Effector memory CD4-positive, alpha-beta T cell (primary cell): ENCODE results near the gene PLD4.

Source experiments
- DNase-seq, 3 donors: peaks; one replicate each; pipeline ENCODE4 v3.0.0-alpha.2; 2020
- H3K27ac ChIP-seq: 2 replicates; pipeline ENCODE4 v1.7.0; 2013; ENCODE audit warnings: mild to moderate bottlenecking, low read length, moderate library complexity; ENCODE audit not compliant: insufficient read depth, poor library complexity, severe bottlenecking
- H3K27me3 ChIP-seq: replicated peaks from 2 replicates; pipeline ENCODE4 v1.7.0; 2013; ENCODE audit warnings: mild to moderate bottlenecking, low read length; ENCODE audit not compliant: insufficient read depth, control insufficient read depth, poor library complexity, severe bottlenecking
- H3K36me3 ChIP-seq: 2 replicates; pipeline ENCODE4 v1.7.0; 2013; ENCODE audit warnings: mild to moderate bottlenecking, low read length, moderate library complexity; ENCODE audit not compliant: control insufficient read depth, insufficient read depth
- H3K4me1 ChIP-seq: 2 replicates; pipeline ENCODE4 v1.7.0; 2013; ENCODE audit warnings: low read length, mild to moderate bottlenecking; ENCODE audit not compliant: control insufficient read depth, insufficient read depth, poor library complexity, severe bottlenecking
- H3K4me3 ChIP-seq: 2 replicates; pipeline ENCODE4 v1.7.0; 2013; ENCODE audit warnings: low read length, low read depth, mild to moderate bottlenecking; ENCODE audit not compliant: insufficient read depth, poor library complexity, severe bottlenecking
- H3K9me3 ChIP-seq: 2 replicates; pipeline ENCODE4 v1.7.0; 2013; ENCODE audit warnings: mild to moderate bottlenecking, low read length, moderate library complexity; ENCODE audit not compliant: control insufficient read depth
- total RNA-seq, 3 donors: gene quantifications; one replicate each; lab custom pipeline; 2026; lab: John Stamatoyannopoulos, UW

Gene PLD4
- total RNA-seq: 0 to 2.3 (median 0) reads per million in 3 donors

DNA sequence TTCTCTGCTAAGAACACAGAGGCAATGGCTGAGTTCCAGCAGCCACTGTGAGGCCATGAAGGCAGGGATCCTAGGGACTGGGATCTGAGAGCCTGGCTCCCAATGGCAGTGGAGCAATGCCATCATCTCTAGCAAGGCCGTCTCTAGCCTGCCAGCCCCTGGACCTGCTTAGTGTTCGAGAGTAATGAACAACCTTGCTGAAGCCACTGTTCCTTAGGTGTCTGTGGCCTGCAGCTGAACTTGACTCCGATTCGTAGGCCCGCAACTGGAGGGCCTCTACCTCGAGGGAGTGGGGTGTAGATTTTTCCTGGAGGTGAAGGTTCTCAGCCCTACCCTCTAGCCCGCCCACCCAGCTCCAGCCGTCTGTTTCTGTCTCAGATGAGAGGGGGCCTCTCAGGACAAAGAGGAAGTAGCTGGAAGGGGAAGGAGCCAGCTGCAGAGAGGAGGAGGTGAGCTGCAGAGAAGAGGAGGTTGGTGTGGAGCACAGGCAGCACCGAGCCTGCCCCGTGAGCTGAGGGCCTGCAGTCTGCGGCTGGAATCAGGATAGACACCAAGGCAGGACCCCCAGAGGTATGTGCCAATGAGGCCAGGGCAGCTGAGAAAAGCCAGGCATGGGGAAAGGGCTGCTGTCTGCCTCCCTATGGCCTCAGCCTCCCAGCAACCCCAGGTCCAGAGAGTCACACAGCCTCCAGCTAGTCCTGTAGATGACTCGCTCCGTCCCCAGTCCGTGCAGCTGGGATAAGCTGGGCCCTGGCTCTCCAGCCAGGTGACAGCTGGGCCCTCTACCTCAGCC, at the start of gene PLD4:
Gene PLD4 (plus strand): TSS at position 459 of the 793 bp plus-strand sequence. CDS start 2,262 bp downstream, outside the sequence.
- peaks cover 8% of the 10 kb centered on the region for H3K27me3 ChIP-seq
- H3K9me3 ChIP-seq: no peaks in the 10 kb centered on the region
- H3K4me3 ChIP-seq: no peak within 1 kb of the TSS
- no peaks in the 10 kb centered on the region for H3K36me3 ChIP-seq
- no peaks in the 10 kb centered on the region for H3K4me1 ChIP-seq
- H3K27ac ChIP-seq: no peak within 1 kb of the TSS
- no peak for DNase-seq

- Histone ChIP-seq H3K4me1 (no peaks in the 10 kb centered on the region), H3K36me3 (no peaks in the 10 kb centered on the region), H3K9me3 (no peaks in the 10 kb centered on the region), H3K4me3 (no peak overlapping the region), H3K27ac (no peak overlapping the region), H3K27me3 (no peaks in the 10 kb centered on the region)
- no peak for DNase-seq
Observed at GRCh38 chr14:104875412-104875751, 49.3 kb upstream of the PLD4 start.

- no peak overlapping the region for H3K4me3 ChIP-seq
- H3K9me3 ChIP-seq: no peaks in the 10 kb centered on the region
- no peak for DNase-seq
- H3K27me3 ChIP-seq: no peaks in the 10 kb centered on the region
- H3K27ac ChIP-seq: no peak overlapping the region
- H3K36me3 ChIP-seq: no peaks in the 10 kb centered on the region
- H3K4me1 ChIP-seq: no peaks in the 10 kb centered on the region
Observed at GRCh38 chr14:104875811-104876210, 48.9 kb upstream of the PLD4 start.

- Histone ChIP-seq H3K27me3 (no peaks in the 10 kb centered on the region), H3K4me1 (no peaks in the 10 kb centered on the region), H3K9me3 (no peaks in the 10 kb centered on the region), H3K4me3 (no peak overlapping the region), H3K27ac (no peak overlapping the region), H3K36me3 (no peaks in the 10 kb centered on the region)
- peak; percentile 9 to 23 (median 22) for DNase-seq
Observed at GRCh38 chr14:104876251-104876699, 48.4 kb upstream of the PLD4 start.

- Histone ChIP-seq H3K4me3 (no peak overlapping the region), H3K9me3 (no peaks in the 10 kb centered on the region), H3K36me3 (no peaks in the 10 kb centered on the region)
Observed at GRCh38 chr14:104877066-104877805, 47.4 kb upstream of the PLD4 start.

DNA sequence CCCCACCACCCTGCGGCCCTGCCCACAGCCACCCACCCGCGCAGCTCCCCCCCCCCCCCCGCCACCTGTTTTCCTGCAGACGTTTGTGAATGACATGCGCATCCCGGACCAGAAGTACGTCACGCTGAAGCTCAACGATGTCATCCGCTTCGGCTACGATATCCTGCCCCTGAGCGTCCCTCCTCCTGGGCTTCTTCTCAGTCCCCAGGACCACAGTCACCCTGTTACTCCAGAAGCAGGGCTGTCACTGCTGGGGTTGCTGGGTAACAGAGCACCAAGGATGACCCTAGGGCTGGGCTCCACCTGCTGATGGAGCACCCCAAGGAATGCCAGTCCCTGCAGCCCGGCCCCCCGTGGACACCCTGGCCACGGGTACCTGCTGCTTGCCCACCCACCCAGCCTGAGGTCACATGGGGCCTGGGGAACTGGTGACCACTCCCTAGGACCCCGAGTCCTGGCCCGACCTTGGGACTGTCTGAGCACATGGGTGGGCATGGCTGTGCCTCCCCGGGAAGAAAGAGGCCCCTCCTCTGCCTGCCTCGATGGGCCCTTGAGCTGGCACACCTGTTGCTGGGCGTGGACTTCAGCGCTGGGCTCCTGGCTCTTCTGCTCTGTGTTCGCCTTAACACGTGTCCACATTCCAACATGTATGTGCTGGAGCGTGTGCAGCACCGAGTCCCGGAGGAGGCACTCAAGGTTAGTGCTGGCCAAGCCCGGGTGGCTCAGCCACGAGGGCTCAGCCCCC, 46.7 kb upstream of the PLD4 start:
- H3K27me3 ChIP-seq: no peaks in the 10 kb centered on the region
- H3K36me3 ChIP-seq: no peaks in the 10 kb centered on the region
- DNase-seq: no peak
- no peaks in the 10 kb centered on the region for H3K4me1 ChIP-seq
- H3K27ac ChIP-seq: no peak overlapping the region
- H3K9me3 ChIP-seq: no peaks in the 10 kb centered on the region
- H3K4me3 ChIP-seq: no peak overlapping the region

More at GRCh38 chr14:104877066-104877805, 47.4 kb upstream of the PLD4 start:
- no peak for DNase-seq
- H3K27me3 ChIP-seq: no peaks in the 10 kb centered on the region
- H3K27ac ChIP-seq: no peak overlapping the region
- no peaks in the 10 kb centered on the region for H3K4me1 ChIP-seq

DNA sequence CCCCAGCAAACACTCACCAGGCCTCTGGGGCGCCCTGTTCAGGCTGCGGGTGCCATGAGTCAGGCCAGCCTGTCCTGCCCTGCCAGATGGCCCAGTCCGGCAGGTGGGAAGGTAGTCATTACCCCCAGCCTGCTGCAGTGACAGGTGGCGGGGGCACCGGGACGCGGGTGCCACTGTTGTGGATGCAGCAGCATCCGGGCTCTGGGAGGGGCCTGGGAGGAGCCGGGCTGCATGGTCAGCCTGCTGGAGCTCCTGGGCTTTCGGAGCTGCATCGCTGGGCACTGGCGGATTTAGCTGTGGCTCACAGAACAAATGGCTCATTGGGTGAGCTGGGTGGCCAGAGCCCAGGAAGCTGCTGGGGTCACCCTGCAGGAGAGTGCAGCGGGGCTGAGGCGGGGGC, 46.1 kb upstream of the PLD4 start:
- Histone ChIP-seq H3K9me3 (no peaks in the 10 kb centered on the region), H3K36me3 (no peaks in the 10 kb centered on the region)

GRCh38 chr14:104879201-104879982, 45.3 kb upstream of the PLD4 start:
- no peaks in the 10 kb centered on the region for H3K36me3 ChIP-seq
- H3K27me3 ChIP-seq: no peaks in the 10 kb centered on the region
- no peak for DNase-seq
- H3K4me3 ChIP-seq: no peak overlapping the region
- no peaks in the 10 kb centered on the region for H3K4me1 ChIP-seq
- H3K27ac ChIP-seq: no peak overlapping the region
- no peaks in the 10 kb centered on the region for H3K9me3 ChIP-seq

More for the DNA sequence above, 46.1 kb upstream of the PLD4 start:
- Histone ChIP-seq H3K27ac (no peak overlapping the region), H3K4me1 (no peaks in the 10 kb centered on the region), H3K27me3 (no peaks in the 10 kb centered on the region), H3K4me3 (no peak overlapping the region)
- DNase-seq: no peak

DNA sequence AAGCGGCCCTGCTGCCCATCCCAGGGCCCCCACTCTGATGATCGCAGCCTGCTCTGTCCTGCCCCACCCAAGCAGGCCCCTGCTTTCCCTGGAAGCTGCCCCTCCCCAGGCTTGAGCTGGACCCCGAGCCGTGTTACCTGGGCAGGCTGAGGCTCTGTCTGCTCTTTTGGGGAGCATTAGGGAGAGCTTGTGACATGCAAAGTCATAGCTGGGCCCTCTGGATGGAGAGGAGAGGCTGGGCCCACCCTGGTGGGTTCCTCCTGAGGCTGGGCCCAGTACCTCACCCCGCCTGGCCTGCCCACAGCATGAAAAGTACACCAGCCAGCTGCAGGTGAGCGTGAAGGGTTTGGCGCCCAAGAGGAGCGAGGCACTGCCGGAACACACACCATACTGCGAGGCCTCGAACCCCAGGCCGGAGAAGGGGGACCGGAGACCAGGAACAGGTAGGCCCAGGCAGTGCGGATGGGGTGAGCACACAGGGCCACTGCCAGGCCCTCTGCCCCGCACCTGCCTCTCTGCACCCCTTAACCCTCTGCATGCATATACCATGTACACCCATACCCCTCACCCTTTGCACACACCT, 44.6 kb upstream of the PLD4 start:
- Histone ChIP-seq H3K4me3 (no peak overlapping the region), H3K27ac (no peak overlapping the region), H3K27me3 (no peaks in the 10 kb centered on the region), H3K9me3 (no peaks in the 10 kb centered on the region), H3K36me3 (no peaks in the 10 kb centered on the region), H3K4me1 (no peaks in the 10 kb centered on the region)
- no peak for DNase-seq
